ENCODE data around the gene ATP1B1. TPM values are rescaled to one million over a fixed set of nuclear protein-coding genes. Genes with fewer than 3 reads are reported as not detected.

The ATP1B1 gene
- total and polyA plus RNA-seq, 2 experiments from 2014 or later: 51.0 to 73.4 TPM

- Mint-ChIP-seq H3K4me3 (no peak overlapping the region), H3K36me3 (ENCODE audit: low read depth) (peaks cover 47% of the 10 kb centered on the region), H3K4me1 (peaks cover 21% of the 10 kb centered on the region), H3K27ac (no peak overlapping the region), H3K27me3 (ENCODE audit: insufficient read depth, low read depth, poor library complexity) (peaks cover 6% of the 10 kb centered on the region), H3K9me3 (no peaks in the 10 kb centered on the region)
- H3K4me3 ChIP-seq: no peak overlapping the region
- no peaks in the 10 kb centered on the region for H3F3A ChIP-seq (replicated peaks; ENCODE audit: low read depth)
- peaks cover 74% of the 10 kb centered on the region for H3K79me2 ChIP-seq (replicated peaks; ENCODE audit: insufficient read depth)
- H3K4me2 ChIP-seq: no peak overlapping the region
- DNase-seq (ENCODE audit: low spot score): no peak
- ATAC-seq: no peak
- peaks cover 6% of the 10 kb centered on the region for H4K20me1 ChIP-seq (replicated peaks; ENCODE audit: insufficient read depth)
- peaks cover 8% of the 10 kb centered on the region for H3K36me3 ChIP-seq (ENCODE audit: insufficient read depth)
- no peaks in the 10 kb centered on the region for H3K27me3 ChIP-seq (ENCODE audit: insufficient read depth)
- TF ChIP-seq NANOG (IDR thresholded peaks at IDR 0.05; ENCODE audit: borderline replicate concordance) (no peak), EZH2phosphoT487 (IDR thresholded peaks at IDR 0.05; ENCODE audit: unreplicated experiment) (no peak), CTCF (conservative IDR thresholded peaks at IDR 0.05; ENCODE audit: low read depth in 2 of 2) (no peak), POLR2AphosphoS5 (IDR thresholded peaks at IDR 0.05; ENCODE audit: low read depth) (no peak), ZNF331 (CRISPR knock-in tag; IDR thresholded peaks at IDR 0.05; ENCODE audit: low read depth) (no peak), ETS1 (IDR thresholded peaks at IDR 0.05) (no peak), CREB1 (CRISPR knock-in tag; IDR thresholded peaks at IDR 0.05; ENCODE audit: low read depth) (no peak), ZNF114 (CRISPR knock-in tag; IDR thresholded peaks at IDR 0.05) (no peak), JUNB (IDR thresholded peaks at IDR 0.05; ENCODE audit: unreplicated experiment) (no peak)
- TF ChIP-seq, protein P1, sequence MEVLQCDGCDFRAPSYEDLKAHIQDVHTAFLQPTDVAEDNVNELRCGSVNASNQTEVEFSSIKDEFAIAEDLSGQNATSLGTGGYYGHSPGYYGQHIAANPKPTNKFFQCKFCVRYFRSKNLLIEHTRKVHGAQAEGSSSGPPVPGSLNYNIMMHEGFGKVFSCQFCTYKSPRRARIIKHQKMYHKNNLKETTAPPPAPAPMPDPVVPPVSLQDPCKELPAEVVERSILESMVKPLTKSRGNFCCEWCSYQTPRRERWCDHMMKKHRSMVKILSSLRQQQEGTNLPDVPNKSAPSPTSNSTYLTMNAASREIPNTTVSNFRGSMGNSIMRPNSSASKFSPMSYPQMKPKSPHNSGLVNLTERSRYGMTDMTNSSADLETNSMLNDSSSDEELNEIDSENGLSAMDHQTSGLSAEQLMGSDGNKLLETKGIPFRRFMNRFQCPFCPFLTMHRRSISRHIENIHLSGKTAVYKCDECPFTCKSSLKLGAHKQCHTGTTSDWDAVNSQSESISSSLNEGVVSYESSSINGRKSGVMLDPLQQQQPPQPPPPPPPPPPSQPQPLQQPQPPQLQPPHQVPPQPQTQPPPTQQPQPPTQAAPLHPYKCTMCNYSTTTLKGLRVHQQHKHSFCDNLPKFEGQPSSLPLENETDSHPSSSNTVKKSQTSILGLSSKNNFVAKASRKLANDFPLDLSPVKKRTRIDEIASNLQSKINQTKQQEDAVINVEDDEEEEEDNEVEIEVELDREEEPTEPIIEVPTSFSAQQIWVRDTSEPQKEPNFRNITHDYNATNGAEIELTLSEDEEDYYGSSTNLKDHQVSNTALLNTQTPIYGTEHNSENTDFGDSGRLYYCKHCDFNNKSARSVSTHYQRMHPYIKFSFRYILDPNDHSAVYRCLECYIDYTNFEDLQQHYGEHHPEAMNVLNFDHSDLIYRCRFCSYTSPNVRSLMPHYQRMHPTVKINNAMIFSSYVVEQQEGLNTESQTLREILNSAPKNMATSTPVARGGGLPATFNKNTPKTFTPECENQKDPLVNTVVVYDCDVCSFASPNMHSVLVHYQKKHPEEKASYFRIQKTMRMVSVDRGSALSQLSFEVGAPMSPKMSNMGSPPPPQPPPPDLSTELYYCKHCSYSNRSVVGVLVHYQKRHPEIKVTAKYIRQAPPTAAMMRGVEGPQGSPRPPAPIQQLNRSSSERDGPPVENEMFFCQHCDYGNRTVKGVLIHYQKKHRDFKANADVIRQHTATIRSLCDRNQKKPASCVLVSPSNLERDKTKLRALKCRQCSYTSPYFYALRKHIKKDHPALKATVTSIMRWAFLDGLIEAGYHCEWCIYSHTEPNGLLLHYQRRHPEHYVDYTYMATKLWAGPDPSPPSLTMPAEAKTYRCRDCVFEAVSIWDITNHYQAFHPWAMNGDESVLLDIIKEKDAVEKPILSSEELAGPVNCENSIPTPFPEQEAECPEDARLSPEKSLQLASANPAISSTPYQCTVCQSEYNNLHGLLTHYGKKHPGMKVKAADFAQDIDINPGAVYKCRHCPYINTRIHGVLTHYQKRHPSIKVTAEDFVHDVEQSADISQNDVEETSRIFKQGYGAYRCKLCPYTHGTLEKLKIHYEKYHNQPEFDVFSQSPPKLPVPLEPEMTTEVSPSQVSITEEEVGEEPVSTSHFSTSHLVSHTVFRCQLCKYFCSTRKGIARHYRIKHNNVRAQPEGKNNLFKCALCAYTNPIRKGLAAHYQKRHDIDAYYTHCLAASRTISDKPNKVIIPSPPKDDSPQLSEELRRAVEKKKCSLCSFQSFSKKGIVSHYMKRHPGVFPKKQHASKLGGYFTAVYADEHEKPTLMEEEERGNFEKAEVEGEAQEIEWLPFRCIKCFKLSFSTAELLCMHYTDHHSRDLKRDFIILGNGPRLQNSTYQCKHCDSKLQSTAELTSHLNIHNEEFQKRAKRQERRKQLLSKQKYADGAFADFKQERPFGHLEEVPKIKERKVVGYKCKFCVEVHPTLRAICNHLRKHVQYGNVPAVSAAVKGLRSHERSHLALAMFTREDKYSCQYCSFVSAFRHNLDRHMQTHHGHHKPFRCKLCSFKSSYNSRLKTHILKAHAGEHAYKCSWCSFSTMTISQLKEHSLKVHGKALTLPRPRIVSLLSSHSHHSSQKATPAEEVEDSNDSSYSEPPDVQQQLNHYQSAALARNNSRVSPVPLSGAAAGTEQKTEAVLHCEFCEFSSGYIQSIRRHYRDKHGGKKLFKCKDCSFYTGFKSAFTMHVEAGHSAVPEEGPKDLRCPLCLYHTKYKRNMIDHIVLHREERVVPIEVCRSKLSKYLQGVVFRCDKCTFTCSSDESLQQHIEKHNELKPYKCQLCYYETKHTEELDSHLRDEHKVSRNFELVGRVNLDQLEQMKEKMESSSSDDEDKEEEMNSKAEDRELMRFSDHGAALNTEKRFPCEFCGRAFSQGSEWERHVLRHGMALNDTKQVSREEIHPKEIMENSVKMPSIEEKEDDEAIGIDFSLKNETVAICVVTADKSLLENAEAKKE (CRISPR knock-in tag; IDR thresholded peaks at IDR 0.05): no peak
- TF ChIP-seq, protein P2, sequence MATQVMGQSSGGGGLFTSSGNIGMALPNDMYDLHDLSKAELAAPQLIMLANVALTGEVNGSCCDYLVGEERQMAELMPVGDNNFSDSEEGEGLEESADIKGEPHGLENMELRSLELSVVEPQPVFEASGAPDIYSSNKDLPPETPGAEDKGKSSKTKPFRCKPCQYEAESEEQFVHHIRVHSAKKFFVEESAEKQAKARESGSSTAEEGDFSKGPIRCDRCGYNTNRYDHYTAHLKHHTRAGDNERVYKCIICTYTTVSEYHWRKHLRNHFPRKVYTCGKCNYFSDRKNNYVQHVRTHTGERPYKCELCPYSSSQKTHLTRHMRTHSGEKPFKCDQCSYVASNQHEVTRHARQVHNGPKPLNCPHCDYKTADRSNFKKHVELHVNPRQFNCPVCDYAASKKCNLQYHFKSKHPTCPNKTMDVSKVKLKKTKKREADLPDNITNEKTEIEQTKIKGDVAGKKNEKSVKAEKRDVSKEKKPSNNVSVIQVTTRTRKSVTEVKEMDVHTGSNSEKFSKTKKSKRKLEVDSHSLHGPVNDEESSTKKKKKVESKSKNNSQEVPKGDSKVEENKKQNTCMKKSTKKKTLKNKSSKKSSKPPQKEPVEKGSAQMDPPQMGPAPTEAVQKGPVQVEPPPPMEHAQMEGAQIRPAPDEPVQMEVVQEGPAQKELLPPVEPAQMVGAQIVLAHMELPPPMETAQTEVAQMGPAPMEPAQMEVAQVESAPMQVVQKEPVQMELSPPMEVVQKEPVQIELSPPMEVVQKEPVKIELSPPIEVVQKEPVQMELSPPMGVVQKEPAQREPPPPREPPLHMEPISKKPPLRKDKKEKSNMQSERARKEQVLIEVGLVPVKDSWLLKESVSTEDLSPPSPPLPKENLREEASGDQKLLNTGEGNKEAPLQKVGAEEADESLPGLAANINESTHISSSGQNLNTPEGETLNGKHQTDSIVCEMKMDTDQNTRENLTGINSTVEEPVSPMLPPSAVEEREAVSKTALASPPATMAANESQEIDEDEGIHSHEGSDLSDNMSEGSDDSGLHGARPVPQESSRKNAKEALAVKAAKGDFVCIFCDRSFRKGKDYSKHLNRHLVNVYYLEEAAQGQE (IDR thresholded peaks at IDR 0.05; ENCODE audit: unreplicated experiment): no peak
- peaks cover 19% of the 10 kb centered on the region for H3K4me1 ChIP-seq (ENCODE audit: insufficient read depth)
- no peak overlapping the region for H3K27ac ChIP-seq (ENCODE audit: low read depth)
- H3K9me2 ChIP-seq (ENCODE audit: insufficient read depth): no peaks in the 10 kb centered on the region
- no peak overlapping the region for H2AFZ ChIP-seq
Observed at GRCh38 chr1:169117599-169117998, 11.1 kb downstream of the ATP1B1 start.

Data from GM23338 (cell line).